HG03108 (cell line): Measurements from ENCODE around the gene DGKH.
"Not testable (repeated sequence)": the region's sequence is repeated elsewhere in the genome, so short reads cannot be mapped to it uniquely, and the experiment has no call there.

Experiments
- ATAC-seq: cut with Tn5 transposase; IDR thresholded peaks from one replicate; pipeline ENCODE4 v1.9.1; 2021; ENCODE audit warnings: moderate library complexity; ENCODE audit not compliant: unreplicated experiment

Gene DGKH

GRCh38 chr13:42219051-42219450 is 170.6 kb downstream of the DGKH start:
- ATAC-seq = no peak

- no peak for ATAC-seq
Measured at GRCh38 chr13:42219876-42220275, 171.4 kb downstream of the DGKH start.

- ATAC-seq = no peak
Measured at GRCh38 chr13:42221121-42221765, 172.8 kb downstream of the DGKH start.

DNA sequence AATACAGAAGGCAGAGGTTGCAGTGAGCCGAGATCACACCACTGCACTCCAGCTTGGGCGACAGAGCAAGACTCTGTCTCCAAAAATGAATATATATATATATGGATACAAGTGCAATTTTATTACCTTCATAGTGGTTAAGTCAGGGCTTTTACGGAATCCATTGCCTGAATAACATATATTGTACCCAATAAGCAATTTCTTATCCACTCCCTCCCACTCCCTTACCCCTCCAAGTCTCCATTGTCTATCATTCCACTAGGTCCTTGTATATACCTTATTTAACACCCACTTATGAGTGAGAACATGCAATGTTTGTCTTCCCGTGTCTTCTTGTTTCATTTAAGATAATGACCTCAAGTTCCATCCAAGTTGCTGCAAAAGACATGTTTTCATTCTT is 175.2 kb downstream of the DGKH start:
- no peak for ATAC-seq

- no peak for ATAC-seq
Measured at GRCh38 chr13:42225051-42225450, 176.6 kb downstream of the DGKH start.

DNA sequence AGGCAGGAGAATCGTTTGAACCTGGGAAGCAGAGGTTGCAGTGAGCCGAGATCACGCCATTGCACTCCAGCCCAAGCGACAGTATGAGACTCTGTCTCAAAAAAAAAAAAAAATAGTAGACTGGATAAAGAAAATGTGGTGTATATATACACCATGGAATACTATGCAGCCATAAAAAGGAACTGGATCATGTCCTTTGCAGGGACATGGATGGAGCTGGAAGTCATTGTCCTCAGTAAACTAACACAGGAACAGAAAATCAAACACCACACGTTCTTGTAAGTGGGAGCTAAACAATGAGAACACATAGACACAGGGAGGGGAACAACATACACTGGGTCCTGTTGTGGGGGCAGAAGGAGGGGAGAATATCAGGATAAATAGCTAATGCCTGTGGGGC is 178.3 kb downstream of the DGKH start:
- not testable (repeated sequence) for ATAC-seq

- ATAC-seq = no peak
Measured at GRCh38 chr13:42228527-42228926, 180.1 kb downstream of the DGKH start.

DNA sequence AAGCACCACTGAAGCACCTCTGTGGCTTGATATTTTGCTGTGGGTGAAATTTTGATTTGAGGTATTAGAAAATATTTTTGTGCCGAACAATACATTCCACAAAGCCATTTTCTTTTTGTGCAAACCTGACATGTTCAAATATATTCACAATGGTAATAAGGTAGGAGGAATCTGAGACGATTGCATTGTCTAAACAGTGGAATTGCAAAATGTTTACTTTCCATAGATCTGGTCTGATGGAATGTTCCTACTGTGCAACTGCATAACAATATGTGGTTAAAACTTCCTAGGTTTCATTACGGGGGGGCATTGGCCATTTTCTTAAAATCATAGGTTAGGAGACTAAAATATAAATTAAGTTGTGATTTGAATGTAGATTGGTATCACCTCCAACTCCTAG is 180.8 kb downstream of the DGKH start:
- no peak for ATAC-seq

- ATAC-seq = no peak
Measured at GRCh38 chr13:42232671-42233070, 184.2 kb downstream of the DGKH start.

DNA sequence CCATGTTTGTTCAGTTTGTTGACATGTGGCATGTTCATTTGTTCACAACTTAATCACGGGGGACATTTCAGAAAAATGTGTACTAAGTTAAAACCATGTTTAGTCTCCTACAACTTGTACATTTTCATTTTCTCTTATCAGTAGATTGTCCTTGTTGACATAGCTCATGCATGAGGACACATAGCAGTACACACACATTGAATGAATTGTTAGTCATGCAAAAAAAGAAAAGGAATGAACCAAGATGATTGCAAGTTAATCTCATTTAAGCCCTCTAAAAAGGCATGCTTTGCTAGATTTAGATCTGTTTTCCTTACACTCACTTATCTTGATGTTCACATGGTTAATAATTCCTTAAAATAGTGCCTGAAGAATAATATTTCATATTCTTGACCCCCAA is 185.3 kb downstream of the DGKH start:
- no peak for ATAC-seq

DNA sequence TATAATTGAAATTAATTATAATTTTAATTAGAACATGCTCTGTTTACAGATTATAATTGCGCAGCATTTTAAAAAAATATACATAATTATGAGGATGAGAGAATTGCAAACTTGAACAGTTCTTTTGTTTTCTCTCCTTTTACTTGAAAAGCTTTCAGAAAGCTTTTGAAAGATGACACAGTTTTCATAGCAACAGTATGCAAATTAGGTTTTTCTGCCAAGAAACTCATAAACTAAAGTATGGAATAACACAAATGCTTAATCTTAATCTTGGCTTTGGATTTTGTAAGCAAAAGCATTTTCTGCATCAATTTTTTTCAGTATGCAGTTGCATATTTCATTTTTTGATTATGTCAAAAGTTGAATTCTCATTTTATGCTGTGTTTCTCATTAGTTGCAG is 190.7 kb downstream of the DGKH start:
- no peak for ATAC-seq

DNA sequence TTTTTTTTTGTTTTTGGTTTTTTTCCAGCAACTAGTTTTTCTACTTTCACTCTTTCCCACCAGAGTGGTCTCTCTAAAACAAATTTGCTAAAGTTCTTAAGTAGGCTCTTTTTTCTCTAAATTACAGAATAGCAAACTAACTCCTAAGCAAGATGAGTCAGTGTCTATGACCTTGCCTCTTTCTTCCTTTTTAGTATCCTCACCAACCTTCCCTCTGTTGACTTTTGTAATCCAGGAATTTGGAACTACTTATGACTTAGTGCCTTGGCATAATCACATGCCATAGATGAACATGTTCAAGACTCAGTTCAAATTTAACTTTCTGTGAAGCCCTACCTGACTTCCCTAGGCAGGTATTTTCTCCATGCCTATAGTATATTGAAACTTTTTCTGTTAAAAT is 191.2 kb downstream of the DGKH start:
- no peak for ATAC-seq

GRCh38 chr13:42246541-42246940 is 198.1 kb downstream of the DGKH start:
- ATAC-seq = no peak

DNA sequence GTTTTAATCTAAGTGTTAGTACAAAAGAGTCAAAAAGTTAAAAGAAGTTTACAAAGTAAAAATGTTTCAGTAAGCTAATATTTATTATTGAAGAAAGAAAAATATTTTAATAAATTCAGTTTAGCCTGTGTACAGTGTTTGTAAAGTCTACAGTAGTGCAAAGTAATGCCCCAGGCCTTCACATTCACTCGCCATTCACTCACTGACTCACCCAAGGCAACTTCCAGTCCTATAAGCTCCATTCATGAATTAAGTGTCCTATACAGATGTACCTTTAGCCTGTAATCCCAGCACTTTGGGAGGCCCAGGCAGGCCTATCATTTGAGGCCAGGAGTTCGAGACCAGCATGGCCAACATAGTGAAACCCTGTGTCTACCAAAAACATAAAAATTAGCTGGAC is 199.4 kb downstream of the DGKH start:
- ATAC-seq = no peak

DNA sequence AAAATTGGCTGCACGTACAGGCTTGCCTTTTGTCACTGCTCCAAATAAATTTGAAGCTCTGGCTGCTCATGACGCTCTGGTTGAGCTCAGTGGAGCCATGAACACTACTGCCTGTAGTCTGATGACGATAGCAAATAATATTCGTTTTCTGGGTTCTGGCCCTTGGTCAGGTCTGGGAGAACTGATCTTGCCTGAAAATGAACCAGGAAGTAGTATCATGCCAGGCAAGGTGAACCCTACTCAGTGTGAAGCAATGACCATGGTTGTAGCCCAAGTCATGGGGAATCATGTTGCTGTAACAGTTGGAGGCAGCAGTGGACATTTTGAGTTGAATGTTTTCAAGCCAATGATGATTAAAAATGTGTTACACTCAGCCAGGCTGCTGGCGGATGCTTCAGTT is 207.4 kb downstream of the DGKH start:
- no peak for ATAC-seq

GRCh38 chr13:42258747-42259146 is 210.3 kb downstream of the DGKH start:
- ATAC-seq = no peak

GRCh38 chr13:42259515-42259914 is 211.1 kb downstream of the DGKH start:
- ATAC-seq = no peak

DNA sequence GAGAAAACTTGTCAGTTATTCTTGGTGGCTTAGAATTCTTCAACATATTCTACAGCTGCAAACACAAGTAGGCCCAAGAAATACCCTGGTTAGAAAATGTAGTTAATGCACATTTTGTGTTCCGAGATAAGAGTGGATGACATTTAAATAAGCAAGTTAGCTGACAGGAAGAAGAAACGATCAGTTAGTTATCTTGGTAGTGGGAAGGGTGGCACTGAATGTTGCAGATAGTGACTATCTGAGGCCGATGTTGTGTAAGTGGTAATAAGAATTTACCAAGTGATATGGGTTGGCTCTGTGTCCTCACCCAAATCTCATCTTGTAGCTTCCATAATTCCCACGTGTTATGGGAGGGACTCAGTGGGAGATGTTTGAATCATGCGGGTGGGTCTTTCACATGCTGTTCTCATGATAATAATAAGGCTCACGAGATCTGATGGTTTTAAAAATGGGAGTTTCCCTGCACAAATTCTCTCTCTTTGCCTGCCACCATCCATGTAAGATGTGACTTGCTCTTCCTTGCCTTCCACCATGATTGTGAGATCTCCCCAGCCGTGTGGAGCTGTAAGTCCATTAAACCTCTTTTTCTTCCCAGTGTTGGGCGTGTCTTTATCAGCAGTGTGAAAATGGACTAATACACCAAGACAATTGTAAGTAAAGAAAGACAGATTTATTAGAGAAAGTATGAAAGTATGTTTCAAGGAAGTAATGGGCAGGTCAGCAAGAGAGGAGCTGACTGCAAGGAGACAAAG is 212.6 kb downstream of the DGKH start:
- no peak for ATAC-seq

DNA sequence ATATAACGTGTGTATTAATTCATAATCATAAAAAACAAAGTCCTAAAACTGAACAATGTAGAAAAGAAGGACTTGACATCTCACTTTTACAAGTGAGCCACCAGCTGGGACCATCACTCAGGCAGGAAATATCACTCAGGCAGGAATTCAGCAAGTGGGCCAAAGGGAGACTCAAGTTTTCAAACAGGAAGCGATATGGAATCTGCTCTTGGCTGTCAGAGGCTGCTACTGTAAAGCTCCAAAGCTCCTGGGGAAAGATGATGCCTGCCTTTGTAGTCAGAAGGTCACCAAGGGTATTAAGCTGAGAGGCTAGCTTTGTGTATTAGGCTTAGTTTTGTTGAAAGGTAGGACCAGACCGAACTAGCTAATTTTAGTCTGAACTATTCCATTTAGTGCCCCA is 218.0 kb downstream of the DGKH start:
- ATAC-seq = no peak

- no peak for ATAC-seq
Measured at GRCh38 chr13:42270160-42270856, 221.9 kb downstream of the DGKH start.

DNA sequence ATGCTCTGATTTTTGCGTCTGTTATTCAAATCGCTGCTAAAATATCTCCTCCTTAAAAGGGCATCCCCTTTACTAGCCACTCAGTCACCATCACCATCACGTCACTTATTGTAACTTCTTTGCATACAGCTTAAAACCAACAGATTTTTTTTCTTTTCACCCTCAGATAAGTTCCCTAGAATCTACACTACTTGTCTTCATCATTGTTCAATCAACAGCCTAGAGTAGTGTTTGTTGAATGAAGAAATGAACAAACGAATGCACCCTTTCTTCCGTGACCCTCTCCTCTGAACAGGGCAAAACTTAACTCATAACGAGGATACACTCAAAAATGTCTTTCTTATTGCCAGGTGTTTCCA is 222.4 kb downstream of the DGKH start:
- ATAC-seq = no peak
